GM18517 (cell line): ENCODE results near the gene SDK2.
"Not testable (repeated sequence)": the region's sequence is repeated elsewhere in the genome, so short reads cannot be mapped to it uniquely, and the experiment has no call there.

Experiments used
- ATAC-seq: cut with Tn5 transposase; IDR thresholded peaks from one replicate; pipeline ENCODE4 v1.9.1; 2021; ENCODE audit warnings: mild to moderate bottlenecking, moderate library complexity; ENCODE audit not compliant: unreplicated experiment

The SDK2 gene

DNA sequence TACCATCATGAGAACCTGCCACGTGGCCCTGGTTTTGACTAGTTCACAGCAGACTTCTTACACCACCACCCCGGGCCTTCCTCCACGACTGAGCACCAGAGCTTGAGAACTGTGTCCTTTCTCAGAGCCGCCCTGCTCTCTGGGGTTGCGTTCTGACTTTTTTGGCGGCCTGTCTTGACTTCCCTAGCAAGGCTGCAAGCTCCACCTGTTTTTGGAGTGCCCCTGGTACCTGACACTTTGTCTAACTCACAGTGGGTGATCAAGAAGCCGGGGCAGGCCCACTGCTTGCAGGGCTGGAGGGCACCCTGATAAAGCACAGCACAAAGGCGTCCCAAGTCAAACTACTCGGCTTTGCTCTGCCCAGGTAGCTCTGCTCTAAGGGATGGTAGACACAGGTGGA is 154.3 kb downstream of the SDK2 start:
- no peak for ATAC-seq

GRCh38 chr17:73489333-73489732 is 154.9 kb downstream of the SDK2 start:
- no peak for ATAC-seq

DNA sequence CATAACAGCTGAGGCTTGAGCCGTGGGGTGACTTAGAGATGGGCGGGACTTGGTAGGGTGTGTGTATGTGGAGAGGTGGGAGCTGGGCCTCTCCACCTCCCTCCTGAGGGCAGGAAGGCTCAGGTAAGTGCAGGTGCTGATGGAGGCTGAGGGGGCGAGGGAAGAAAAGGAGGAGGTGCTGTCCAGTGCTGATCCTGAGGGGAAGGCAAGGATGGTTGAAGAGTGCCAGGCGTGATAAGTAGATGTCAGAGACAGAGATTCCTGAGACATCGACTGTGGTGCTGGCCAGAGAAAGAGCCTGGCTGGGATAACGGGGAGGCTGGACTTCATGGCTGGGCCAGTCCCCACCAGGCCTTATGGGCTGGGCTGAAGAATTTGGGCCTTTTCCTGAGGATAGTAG is 159.1 kb downstream of the SDK2 start:
- no peak for ATAC-seq

GRCh38 chr17:73482894-73483293 is 161.4 kb downstream of the SDK2 start:
- no peak for ATAC-seq

DNA sequence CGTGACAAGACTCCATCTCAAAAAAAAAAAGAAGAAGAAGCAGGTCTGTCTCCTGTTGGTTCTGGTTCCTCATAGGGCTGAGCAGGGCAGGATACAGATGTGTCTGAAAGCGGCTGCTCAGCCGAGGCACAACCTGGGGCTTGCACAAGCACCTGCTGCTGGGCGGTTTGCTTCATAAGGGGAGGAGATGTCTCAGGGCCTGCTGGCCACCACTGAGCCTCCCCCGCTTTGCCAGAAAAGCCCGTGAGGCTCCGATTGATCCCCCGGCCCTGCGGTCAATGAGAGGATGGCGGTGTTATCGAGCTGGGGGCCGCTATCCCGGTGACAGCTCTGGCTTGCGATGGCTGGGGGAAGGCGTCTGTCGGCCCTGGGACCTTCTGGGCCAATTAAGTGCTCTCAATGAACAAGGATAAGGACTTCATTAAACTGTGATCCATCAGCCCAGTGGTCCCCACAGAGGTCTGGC is 162.0 kb downstream of the SDK2 start:
- ATAC-seq, result no peak

DNA sequence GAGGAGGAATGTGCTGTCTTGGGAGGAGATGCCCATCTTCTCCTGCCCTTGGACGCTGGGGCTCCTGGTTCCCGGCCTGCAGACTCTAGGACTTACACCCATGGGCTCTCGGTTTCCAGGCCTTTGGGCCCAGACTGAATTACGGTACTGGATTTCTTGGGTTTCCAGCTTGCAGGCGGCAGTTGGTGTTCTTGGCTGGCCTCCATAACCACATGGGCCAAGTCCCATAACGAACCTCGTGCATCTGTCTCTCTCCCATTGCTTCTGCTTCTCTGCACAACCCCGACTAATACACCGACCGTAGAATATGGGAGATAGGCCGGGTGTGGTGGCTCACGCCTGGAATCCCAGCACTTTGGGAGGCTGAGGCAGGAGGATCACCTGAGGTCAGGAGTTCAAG is 162.6 kb downstream of the SDK2 start:
- ATAC-seq, result no peak

GRCh38 chr17:73480740-73481139 is 163.5 kb downstream of the SDK2 start:
- ATAC-seq, result no peak

GRCh38 chr17:73478768-73479424 is 165.3 kb downstream of the SDK2 start:
- ATAC-seq, result no peak

DNA sequence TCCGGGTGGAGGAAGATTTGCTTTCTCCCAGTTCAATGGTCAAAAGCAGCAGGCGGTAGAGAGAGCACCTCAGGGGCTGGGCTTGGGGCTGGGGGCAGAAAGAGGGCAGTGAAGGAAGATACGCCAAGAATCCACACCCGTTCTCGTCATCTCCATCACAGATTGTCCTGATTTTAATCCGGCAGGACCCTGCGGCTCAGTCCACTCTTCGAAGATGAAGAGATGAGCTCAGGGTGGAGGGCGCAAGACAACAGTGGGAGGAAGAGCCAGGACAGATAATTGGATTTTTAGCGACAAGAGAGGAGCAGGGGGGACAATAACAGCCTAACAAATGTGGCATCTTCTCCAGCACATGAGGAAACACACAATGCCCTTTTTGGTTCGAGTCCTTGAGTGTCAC is 165.9 kb downstream of the SDK2 start:
- ATAC-seq, result no peak

GRCh38 chr17:73476890-73477350 is 167.3 kb downstream of the SDK2 start:
- ATAC-seq, result no peak

DNA sequence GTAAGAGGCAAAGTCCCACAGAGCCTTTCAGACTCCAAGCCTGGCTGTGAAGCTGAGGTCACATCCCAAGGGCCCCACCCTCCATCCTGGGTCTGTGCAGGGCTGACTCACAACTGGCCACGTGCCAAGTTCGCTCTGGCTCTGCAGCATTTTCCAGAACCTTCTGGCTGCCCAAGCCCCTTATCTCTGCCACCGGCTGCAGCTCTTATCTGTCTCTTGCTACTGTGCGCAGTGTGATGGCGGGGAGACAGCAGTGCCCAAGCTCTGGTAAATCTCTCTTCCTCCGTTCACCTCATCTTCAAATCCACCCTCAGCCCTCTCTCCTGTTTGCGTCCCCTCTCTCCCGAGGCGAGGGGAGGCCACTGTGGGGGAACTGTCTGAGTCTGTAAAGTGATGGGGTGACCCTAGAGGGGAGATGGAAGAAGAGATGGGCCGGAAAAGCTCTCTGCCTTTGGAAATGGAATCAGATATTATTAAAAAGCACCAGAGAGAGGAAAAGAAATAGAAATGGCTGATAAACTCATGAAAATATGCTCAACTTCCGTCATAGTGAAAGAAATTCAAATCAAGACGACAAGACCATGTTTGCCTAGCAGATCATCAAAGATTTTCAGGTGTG is 169.8 kb downstream of the SDK2 start:
- ATAC-seq, result no peak

GRCh38 chr17:73472715-73473114 is 171.5 kb downstream of the SDK2 start:
- ATAC-seq, result not testable (repeated sequence)

DNA sequence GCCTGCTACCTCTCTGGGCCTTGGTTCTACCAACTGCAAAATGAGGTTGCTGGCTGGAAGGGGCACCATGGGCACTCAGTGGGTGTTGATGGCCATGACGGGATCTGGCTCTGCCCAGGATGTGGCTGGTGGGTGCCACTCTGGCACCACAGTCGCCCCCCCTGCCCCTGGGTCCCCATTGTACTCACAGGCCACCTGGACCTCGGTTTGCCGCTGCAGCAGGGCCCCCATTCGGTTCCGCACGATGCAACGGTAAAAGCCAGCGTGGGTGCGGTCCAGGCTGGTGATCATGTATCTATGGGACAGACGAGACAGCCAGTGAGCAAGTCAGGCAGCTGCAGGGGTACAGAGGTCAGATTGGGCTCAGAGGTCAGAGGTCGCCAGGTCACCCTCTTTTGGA is 172.3 kb downstream of the SDK2 start:
- no peak for ATAC-seq

- ATAC-seq, result no peak
Measured at GRCh38 chr17:73470316-73470826, 173.9 kb downstream of the SDK2 start.

DNA sequence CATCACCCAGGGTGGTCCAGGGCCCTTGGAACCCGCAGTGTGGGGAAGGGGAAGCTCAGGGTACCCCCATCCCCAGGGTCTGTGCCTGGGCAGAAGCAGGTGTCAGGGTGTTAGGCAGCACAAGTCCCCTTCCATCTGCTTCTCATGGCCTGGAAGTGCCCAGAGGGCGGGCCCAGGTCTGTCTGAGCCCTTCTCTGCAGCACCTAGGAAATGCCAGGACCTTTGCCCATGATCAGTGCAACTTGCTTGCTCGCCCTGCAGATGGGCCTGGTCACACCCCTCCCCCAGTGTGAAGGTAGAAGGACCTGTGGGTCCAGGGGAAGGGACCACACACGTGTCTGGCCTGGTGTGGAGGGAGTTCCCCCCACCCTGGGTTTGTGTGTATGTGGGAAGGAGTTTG is 174.9 kb downstream of the SDK2 start:
- ATAC-seq, result no peak

- no peak for ATAC-seq
Measured at GRCh38 chr17:73468221-73468620, 176.0 kb downstream of the SDK2 start.

- no peak for ATAC-seq
Measured at GRCh38 chr17:73467651-73468050, 176.6 kb downstream of the SDK2 start.

DNA sequence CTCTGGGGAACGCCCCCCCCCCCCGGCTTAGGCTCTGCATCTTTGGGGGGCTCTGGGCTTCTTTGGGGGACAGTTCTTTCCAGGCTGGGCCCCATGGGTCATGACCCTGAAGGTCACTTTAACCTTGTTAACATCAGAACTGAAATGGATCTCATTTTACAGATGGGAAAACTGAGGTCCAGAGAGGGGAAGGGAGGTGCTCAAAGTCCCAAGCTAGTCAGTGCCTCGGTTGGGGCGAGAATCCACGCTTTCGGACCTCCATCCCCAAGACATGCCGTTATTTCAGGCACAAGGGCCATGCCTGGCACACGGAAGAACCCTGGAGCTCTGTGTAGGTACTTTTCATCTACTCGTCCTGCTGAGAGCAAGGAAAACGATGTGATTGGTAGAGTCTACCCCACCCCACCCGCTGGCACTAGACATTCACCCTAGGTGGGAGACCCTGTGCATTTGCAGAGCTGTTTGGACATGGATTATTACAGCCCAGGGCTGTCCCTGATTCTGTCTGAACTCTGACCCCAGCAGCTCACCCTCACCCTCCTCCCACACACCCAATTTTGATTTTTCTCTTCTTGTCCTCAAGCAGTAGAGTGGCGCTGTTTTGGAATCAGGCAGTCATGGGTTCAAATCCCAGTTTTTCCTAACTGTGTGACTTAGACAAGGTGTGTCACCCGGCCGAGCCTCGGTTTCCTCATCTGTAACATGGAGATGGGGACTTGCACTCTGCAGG is 177.4 kb downstream of the SDK2 start:
- ATAC-seq, result no peak

- no peak for ATAC-seq
Measured at GRCh38 chr17:73465953-73466230, 178.4 kb downstream of the SDK2 start.

DNA sequence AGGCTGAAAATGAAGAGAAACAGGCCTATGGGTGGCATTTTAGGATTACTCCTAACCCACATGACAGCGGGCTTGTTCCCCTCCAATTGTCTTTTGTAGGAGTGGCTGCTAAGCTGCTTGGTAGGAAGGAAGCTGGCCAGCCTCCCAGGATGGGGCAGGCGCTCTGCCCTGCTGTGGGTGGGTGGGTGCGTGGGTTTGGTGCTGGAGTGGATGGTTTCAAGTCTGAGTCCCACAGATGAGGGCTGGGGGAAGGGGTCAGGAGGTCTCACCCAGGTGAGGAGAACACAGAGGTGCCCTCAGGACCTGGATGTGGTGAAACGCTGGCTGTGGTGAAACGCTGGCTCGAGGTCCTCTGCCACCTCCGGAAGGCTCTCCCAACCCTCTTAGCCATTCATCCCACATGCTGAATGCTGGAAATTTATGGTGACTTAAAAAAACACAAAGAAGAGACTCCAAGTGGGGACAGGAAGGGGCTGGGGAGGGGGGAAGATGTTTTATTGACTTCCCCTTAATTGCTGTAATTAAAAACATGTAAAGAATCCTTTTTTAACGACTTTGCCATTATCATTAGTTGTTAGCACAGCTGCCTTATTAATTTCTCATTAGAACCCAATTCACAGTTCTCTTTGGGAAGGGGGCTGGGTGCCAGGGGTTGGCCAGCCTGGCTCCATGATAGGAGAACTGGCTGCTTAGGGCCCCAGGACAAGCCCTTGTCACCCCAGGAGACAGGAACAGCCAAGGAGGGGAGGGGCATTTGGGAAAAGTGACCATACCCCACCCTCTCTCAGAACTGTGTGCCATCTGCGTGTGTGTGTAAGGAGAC is 178.9 kb downstream of the SDK2 start:
- no peak for ATAC-seq

DNA sequence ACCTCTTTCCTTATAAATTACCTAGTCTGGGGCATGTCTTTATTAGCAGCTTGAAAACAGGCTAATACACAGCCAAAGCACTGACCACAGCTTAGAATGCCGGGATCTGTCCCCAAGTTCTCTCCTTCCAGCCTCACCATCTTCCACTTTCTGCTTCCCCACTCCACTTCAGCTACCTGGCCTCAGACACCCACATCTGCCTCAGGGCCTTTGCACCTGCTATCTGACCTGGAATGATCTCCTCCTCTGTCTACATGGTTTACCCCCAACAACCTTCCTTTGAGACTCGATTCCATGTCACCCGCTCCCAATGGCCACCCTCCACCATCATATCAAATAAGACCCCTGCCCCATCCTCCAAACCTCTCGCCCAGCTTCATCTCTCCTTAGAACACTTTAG is 179.8 kb downstream of the SDK2 start:
- no peak for ATAC-seq
